GM18502 (cell line): Measurements from ENCODE around the gene TTLL11.
"Not testable (repeated sequence)": the region's sequence is repeated elsewhere in the genome, so short reads cannot be mapped to it uniquely, and the experiment has no call there.

ENCODE experiments used
- ATAC-seq: cut with Tn5 transposase; IDR thresholded peaks from one replicate; pipeline ENCODE4 v1.9.1; 2021; ENCODE audit warnings: mild to moderate bottlenecking; ENCODE audit not compliant: unreplicated experiment, poor library complexity

The TTLL11 gene

DNA sequence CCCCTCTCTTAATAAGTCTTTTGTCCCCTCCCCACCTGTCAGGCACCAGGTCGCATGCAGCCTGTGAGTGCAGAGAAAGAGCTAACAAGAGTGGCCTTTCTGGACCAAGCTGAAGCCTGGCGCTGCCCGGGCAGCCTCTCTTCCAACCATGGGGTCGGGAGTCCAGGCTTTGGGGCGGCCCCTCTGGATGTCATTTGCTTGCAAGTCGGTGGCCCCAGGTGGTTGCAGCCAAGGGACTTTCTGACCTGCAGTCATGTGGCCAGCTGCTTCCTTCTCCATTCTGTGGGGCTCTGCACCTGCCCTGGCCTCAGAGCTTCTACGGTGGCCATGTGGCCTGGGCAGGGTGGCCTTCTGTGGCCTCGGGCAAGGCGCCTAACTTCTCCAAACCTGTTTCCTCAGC is 282.0 kb downstream of the TTLL11 start:
- no peak for ATAC-seq

DNA sequence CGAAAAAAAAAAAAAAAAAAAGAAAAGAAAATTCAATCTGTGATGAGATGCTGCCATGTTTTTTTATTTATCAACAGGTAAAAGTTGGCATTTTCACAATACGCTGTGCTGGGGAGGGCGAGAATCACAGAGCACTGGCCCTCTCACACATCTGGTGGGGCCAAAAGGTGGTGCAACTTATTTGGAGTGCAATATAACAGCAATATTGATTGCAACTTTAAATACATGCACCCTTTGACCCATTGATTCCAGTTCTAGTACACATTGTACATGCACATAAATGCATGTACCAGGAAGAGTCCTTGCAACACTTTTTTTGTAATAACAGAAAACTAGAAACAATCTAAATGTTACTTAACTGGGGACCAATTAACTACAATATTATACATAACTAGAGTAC is 282.6 kb downstream of the TTLL11 start:
- ATAC-seq: no peak

DNA sequence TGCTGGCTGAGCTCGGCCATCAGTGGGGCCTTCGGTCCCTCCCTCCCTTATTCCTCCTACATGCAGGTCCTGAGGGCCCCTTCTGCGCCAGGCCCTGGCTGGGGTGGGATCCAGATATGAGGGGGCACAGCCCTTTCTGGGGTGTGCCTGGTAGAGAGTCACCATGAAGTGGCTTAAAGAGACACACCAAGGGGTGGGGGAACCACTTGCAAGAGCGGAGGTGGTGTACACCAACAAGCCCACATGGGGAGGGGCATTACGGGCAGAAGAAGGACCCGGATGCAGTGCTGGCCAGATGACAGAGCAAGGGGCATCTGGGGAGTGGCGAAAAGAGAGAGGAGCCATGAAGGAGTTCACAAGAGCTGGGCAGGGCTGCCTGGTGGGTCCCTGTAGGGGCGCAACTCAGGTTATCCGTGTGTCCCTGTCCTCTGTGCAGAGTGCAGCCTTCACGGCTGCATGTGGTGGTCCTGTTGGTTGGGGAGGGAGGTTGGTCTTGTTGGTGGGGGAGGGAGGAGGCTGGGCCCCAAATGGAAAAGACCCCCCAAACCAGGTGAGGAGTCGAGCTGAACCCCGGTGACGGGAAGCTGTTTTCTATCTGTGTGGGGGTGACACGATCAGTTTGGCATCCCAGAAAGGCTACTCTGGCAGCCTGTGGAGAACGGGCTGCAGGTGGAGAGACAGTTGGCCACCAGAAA is 283.6 kb downstream of the TTLL11 start:
- no peak for ATAC-seq

DNA sequence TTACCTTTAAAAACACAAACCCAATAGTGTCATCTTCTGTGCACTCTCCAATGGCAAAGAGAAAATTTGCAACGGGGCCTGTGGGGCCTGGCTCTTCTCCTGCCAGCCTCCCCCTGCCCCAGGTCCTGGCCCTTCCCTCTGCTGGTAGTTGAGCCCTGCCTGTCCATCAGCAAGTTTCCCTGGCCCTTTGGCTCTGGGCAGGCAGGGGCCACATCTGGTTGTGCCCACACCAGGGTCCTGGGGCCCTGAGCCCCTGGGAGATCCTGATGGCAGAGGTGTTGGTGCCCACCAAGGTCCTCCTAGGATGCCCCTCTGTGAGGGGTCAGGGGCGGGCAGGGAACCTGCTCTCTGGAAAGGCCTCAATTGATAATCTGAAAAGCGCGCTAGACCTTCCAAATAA is 284.3 kb downstream of the TTLL11 start:
- no peak for ATAC-seq

DNA sequence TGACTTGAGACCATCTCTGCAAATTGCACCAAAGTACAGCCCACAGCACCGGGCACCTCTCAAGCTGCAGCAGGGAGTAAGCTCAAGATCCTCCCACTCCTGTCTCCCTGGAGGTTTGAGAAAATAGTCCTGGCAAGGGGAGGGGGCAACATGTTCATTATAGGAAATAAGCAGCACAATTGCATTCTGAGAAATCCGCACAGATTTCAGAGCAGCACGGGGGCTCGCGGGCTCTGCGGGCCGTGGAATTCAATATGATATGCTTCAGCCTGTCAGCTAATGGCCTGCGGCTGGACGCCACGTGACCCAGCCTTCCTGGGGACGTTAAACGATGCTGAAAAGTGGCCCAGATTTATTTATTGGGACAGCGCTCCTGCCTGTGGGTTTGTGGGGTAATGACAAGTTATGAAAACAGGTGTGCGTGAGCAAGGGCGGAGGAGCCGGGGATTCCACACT is 285.3 kb downstream of the TTLL11 start:
- no peak for ATAC-seq

DNA sequence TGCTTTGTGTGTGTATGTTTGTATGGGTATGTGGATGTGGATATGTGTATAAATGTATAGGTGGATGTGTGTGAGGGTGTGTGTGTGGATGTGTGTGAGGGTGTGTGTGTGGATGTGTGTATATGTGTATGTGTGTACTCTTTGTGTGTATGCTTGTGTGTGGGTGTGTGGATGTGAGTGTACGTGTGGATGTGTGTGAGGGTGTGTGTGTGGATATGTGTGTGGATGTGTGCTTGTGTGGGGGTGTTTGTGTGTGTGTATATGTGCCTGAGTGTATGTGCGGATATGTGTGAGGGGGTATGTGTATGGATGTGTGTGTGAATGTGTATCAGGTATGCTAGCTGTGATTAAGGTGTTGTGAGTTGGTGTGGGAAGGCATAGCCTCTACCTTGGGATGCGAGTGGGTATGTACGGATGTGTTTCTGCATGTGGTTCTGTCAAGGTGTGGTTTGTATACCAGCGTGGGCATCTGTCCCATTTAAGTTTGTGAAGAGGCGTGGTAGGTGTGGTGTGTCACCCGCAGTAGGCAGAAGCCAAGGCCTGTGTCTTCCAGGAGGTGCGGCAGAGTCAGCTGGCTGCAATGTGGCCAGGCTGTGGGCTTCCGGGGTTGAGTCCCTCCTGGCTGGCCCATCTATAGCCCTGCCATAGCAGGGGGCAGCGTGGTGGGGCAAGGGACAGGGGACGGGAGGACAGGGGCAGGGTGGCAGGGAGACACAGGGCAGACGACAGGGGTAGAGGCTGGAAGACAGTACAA is 285.9 kb downstream of the TTLL11 start:
- ATAC-seq: no peak

DNA sequence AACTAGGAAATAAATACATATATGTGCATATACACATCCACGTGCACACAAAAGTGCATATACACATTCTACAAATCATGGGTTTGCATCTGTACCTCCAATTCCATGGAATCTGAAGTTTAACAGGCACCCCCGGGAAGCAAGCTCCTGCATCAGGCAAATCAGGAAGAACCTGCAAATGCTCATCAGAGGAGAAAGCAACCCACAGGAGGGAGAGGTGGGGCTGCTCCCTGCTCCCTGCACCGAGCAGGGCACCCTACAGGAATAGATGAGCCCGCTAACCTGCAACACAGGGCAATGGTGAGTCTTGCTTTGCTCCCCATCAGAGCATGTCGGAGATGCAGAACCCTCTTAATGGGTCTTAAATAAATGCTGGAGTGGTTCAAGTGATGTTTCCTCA is 290.4 kb downstream of the TTLL11 start:
- no peak for ATAC-seq

DNA sequence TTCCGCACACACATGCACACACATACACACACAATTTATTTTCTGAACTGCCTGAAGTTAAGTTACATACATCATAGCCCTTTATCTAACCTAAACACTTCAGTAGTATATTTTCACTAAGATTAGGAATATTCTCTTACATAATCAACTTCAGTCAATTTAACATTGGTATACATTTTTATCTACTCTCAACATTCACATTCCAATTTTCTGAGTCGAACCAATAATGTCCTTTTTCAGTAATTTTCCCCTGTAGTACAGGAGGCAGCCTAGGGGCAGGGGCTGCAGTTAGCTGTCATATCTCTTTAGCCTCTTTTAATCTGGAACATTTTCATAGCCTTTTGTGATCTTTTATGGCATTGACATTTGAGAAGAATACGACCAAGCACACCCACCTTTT is 291.5 kb downstream of the TTLL11 start:
- ATAC-seq: no peak

DNA sequence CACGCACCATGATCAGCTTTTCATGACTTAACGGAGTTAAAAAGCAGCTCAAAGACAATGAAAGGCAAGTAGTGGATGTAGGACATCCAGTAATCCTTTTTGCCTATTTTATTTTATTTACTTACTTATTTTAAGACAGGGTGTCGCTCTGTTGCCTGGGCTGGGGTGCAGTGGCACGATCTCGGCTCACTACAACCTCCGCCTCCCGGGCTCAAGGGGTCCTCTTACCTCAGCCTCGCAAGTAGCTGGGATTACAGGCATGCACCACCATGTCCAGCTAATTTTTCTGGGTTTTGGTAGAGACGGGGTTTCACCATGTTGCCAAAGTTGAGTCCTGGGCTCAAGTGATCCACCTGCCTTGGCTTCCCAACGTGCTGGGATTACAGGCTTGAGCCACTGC is 292.7 kb downstream of the TTLL11 start:
- no peak for ATAC-seq

DNA sequence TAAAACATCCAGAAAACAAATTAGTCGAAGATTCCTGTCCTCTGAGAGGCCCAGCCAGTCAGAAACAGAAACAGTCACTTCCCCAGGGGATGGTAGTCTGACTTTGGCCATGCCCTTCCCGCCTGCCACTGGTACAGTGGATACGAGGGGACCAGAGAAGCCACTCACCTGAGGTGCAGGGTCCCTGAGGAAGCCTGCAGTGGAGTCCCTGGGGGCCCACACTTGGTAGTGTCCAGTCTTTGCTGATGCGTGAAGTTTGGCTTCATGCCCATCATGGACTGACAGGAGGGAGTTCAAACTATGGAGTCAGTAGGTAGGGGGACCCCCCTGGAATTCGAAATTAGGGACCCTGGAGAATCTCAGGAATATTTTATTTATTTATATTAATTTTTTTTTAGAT is 294.2 kb downstream of the TTLL11 start:
- ATAC-seq: no peak

DNA sequence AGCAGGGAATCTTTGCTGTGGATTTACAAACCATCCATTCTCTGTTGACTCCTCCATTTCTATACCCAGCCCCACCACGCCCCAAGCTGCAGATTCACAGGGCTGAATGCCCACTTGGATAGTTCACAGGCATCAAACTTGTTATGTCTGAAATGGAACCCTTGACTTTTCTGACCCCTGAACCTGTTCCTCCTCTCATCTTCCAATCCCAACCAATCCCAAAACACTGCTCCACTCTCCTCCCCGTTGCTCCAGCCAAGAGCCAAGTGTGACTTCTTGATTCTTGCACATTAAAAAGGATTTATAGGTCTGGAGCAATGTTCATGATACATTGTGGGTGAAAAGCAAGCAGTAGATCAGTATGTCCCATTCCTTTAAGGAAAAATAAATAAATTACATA is 296.0 kb downstream of the TTLL11 start:
- no peak for ATAC-seq

DNA sequence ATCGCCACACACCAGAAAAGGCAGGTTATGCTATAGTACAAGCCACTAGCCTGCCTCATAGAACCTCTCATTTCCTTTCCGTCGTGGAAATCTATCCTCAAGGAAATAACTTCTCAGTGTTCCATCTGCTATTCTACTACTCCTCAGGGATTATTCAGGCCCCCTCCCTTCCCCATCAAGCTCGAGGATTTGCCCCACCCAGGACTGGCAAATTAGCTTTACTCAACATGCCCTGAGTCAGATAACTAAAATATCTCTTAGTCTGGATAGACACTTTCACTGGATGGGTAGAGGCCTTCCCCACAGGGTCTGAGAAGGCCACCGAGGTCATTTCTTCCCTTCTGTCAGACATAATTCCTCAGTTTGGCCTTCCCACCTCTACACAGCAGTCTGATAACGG is 298.8 kb downstream of the TTLL11 start:
- ATAC-seq: not testable (repeated sequence)

DNA sequence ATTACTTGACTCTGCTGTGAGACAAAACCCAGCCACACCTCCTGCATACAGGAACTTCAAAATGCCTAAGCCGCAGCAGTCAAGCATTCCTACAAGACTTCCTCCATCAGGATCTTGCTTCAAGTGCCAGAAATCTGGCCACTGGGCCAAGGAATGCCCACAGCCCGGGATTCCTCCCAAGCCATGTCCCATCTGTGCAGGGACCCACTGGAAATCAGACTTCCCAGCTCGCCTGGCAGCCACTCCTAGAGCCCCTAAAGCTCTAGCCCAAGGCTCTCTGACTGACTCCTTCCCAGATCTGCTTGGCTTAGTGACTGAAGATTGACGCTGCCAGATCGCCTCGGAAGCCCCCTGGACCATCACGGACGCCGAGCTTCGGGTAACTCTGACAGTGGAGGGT is 300.6 kb downstream of the TTLL11 start:
- not testable (repeated sequence) for ATAC-seq

DNA sequence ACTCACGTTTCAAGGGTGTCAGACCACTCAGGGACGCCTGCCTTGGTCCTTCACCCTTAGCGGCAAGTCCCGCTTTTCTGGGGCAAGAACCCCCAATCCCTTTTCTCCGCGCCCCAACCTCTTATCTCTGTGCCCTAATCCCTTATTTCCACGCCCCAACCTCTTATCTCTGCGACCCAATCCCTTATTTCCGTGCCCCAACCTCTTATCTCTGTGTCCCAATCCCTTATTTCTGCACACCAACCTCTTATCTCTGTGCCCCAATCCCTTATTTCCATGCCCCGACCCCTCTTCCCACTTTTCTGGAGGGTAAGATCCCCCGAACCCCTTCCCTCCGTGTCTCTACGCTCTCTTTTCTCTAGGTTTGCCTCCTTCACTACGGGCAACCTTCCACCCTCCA is 302.3 kb downstream of the TTLL11 start:
- no peak for ATAC-seq

DNA sequence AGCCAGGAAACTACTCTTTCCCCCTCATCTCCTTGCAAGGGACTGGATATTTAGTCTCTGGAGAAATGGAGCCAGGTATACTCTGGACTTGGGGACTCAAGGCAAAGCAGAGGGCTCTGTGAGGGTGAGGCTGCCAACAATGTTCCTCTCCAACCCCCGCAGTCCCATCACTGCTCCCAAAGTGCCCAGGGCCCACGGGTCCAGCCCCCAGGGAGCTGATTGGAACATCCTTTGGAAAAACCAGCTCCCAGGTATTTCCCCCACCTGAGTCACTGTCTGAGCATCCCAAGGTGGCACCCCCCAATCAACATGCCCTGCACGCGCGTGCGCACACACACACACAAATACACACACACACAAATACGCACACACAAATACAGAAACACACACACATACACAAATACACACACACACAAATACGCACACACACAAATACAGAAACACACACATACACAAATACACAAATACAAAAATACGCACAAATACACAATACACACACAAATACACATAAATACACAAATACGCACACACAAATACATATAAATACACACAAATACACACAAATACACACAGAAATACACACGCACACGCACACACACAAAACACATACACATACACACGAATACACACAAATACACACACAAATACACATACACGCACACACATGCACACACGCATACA is 304.3 kb downstream of the TTLL11 start:
- no peak for ATAC-seq

DNA sequence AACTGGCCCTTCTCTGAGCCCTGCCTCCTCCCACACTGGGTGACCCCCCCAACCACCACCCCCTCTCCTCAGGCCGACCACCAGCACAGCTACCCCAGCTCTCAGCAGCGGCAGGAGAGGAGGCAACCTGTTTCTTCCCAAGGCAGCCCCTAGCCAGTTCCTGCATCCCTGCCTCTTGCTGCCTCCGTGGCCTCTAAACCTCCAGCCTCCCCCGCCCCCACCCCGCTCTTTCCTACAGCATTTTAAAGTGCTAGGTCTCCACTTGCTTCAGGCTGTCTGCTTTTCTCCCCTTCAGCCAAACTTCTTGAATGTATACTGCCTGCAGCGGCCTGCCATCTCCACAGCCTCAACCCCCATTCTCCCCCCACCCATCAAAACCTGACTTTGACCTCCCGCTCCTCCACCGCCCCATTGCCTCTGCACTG is 306.1 kb downstream of the TTLL11 start:
- ATAC-seq: no peak

DNA sequence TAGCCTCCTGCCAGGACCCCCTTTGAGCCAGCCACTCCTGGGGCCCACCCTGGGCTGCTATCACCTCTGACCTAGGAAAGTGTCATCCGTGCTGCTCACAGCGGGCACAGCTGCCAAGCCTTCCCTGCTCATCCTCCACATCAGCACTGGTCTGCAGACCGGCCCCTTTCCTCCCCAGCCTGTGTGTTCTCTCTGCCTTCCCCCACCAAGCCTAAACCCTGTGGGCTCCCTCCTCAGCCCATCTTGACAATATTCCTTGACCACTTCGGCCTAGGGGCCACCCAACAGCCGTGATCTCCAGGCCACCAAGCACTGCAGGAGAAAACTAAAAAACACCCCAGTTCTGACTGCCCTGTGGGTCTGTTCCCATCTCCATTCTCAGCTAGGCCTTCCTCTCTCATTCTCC is 306.6 kb downstream of the TTLL11 start:
- no peak for ATAC-seq

DNA sequence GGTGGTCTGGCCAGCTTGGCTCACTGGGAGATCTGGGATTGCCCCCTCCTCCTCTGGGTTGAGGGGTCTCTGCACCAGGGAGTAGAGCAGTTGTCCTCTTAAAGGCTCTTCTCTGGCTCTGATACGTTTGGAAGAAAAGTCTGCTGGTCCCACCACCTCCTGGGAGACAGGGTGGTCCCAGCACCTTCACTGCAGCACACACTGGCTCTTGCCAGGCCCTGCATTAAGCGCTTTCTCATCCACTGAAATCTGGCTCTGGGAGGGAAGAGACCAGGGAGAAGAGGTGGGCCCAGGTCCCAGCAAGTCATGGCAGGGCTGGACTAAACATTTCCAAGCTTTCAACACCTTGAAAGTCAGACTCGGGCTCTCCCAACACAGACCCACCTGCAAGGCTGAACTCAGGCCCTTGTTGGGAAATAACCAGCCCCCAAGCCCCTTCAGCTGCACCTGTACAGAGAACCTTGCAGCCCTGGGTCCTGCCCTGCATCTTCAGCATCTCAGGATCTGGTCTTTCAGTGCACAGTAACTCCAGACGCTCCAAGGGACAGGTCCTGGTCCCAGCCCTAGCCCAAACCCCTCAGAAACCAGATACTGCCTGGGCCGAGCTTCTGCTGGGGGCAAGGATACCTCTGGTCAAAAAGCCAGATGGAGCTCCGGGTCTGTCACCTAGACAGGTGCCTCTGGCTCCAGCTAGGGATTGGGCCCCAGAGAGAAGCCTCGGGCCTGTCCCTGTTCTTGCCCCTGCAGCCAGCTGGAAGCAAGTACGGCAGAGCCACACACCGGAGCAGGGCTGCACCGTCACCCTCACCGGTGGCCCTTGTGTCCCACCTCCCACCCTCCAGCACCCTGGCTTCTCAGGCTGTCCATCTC is 307.2 kb downstream of the TTLL11 start:
- no peak for ATAC-seq

DNA sequence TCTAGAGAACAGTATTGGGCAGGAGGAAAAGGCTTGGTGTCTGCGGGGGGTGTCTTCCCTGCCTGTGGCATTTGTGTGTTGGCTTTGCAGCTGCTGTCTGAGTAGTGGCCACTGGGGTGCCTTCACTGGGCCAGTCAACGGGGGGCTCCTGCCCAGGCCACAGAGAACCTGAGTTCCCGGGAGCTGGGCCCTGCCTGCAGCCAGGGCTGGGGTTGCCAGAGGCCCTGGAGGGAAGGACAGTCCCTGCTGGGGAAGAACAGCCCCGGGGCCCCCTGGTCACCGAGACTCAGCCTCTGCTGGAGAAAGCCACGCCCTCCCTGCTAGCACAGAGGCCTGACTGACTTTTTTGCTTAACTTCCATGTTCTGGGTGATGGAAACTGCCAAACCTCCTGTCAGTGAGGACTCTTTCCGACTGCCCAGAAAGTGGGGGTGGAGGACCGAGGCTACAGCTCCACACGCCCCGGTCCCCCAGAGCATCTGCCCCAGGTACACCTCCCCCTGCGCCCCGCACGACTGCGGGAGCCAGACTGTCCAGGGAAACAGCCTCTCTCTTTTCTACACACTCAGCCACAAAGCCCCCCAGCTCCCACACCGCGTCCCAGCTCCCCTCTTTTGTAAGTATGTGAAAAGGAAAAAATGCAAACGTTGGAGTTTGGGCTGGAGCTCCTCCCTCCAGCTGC is 308.2 kb downstream of the TTLL11 start:
- no peak for ATAC-seq
